ENCODE data around the gene SLC12A3.

Gene SLC12A3

GRCh38 chr16:56911771-56912571 lies 47.0 kb downstream of the SLC12A3 start:
- CTCF ChIA-PET, result interaction anchor here (0.6 to 3.3 kb wide), 11 partner anchors 11 to 173 kb away, joined by 3 to 13 read pairs (median 4); no protein-coding TSS in a partner anchor
- POLR2A ChIA-PET, result interaction anchor here (1.2 to 4.3 kb wide), 4 partner anchors 20 to 34 kb away, joined by 3 to 24 read pairs (median 4); partner anchors contain the start of gene HERPUD1
- DNase-seq (ENCODE audit: extremely low spot score), result peak; percentile 83
- TF ChIP-seq, protein P1, sequence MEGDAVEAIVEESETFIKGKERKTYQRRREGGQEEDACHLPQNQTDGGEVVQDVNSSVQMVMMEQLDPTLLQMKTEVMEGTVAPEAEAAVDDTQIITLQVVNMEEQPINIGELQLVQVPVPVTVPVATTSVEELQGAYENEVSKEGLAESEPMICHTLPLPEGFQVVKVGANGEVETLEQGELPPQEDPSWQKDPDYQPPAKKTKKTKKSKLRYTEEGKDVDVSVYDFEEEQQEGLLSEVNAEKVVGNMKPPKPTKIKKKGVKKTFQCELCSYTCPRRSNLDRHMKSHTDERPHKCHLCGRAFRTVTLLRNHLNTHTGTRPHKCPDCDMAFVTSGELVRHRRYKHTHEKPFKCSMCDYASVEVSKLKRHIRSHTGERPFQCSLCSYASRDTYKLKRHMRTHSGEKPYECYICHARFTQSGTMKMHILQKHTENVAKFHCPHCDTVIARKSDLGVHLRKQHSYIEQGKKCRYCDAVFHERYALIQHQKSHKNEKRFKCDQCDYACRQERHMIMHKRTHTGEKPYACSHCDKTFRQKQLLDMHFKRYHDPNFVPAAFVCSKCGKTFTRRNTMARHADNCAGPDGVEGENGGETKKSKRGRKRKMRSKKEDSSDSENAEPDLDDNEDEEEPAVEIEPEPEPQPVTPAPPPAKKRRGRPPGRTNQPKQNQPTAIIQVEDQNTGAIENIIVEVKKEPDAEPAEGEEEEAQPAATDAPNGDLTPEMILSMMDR (IDR thresholded peaks at IDR 0.05; ENCODE audit: control extremely low read depth, extremely low read depth, low read depth, missing control alignments), result no peak

GRCh38 chr16:56912746-56913708 lies 48.0 kb downstream of the SLC12A3 start:
- peak; percentile 47 for DNase-seq (ENCODE audit: extremely low spot score)
- TF ChIP-seq, protein P1 (IDR thresholded peaks at IDR 0.05; ENCODE audit: control extremely low read depth, extremely low read depth, low read depth, missing control alignments), result no peak
- CTCF ChIA-PET, result interaction anchor here (0.7 to 2.9 kb wide), 5 partner anchors 11 to 172 kb away, joined by 3 to 12 read pairs (median 4); no protein-coding TSS in a partner anchor
- POLR2A ChIA-PET, result interaction anchor here (4.3 kb wide), 1 partner anchor 19 kb away, joined by 24 read pairs; the partner anchor contains the start of gene HERPUD1

DNA sequence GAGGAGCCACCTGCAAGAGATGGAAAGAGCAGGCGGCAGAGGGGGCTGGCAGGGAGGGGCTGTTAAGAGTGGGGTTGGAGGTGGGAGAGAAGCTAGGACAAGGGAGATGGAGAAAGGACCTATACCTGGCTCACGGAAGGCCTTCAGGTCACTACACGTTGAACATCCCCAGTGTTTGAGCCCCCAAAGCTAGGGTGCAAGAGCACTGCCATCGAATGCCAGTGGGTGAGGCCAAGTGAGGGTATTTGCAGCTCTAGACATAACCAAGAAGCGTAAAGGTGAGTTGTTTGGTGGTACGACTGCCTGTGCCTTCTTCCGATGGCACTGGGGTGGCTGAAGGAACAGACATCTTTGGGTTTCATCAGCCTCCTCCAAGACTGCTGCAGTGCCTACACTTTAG lies 49.9 kb downstream of the SLC12A3 start:
- no peak for DNase-seq (ENCODE audit: extremely low spot score)
- TF ChIP-seq, protein P1 (IDR thresholded peaks at IDR 0.05; ENCODE audit: control extremely low read depth, extremely low read depth, low read depth, missing control alignments), result no peak
- POLR2A ChIA-PET, result no interaction called here
- CTCF ChIA-PET, result interaction anchor here (1.0 to 2.9 kb wide), 2 partner anchors 11 to 47 kb away, joined by 3 to 12 read pairs; no protein-coding TSS in a partner anchor

DNA sequence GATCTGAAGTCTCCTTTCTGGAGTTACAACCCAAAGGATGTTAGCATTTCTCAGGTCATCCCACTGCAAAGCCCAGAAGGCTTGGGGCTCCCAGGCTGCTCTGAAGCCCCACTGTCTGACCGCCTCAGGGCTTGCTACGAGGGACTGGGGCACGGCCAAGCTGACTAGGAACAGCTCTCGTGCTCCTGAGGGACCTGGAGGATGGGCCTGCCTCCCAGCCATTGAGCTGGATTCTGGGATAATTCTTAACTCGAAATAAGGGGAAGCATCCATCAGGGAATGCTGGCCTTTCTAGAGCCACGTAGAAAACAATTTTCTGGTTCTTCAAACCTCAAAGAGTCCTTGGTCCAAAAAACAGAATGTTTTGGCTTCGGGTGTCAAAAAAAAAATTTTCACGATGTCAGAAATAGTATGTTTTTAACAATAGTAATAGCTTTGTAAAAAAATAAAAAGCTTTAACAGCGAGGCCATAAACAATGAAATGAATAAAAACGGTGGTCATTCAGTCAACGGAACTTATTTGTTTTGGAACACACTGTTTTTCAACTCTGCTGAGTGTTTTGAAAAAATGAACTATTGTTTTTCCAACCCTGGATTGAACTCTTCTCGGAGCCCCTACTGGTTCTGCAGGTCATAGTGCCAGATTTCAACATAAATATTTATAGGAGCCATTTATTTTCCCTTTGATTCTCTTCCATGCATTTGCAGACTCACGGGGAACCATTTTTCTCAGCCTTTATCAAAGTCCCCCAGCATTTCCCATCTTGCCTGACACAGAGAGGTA lies 50.5 kb downstream of the SLC12A3 start:
- CTCF ChIA-PET, result interaction anchor here (0.9 to 1.0 kb wide), 2 partner anchors 12 to 47 kb away, joined by 3 read pairs; partner anchors contain the start of gene CETP
- no peak for DNase-seq (ENCODE audit: extremely low spot score)
- POLR2A ChIA-PET, result interaction anchor here (0.6 kb wide), 3 partner anchors 11 to 52 kb away, joined by 3 to 10 read pairs (median 4); no protein-coding TSS in a partner anchor
- TF ChIP-seq, protein P1 (IDR thresholded peaks at IDR 0.05; ENCODE audit: control extremely low read depth, extremely low read depth, low read depth, missing control alignments), result no peak

DNA sequence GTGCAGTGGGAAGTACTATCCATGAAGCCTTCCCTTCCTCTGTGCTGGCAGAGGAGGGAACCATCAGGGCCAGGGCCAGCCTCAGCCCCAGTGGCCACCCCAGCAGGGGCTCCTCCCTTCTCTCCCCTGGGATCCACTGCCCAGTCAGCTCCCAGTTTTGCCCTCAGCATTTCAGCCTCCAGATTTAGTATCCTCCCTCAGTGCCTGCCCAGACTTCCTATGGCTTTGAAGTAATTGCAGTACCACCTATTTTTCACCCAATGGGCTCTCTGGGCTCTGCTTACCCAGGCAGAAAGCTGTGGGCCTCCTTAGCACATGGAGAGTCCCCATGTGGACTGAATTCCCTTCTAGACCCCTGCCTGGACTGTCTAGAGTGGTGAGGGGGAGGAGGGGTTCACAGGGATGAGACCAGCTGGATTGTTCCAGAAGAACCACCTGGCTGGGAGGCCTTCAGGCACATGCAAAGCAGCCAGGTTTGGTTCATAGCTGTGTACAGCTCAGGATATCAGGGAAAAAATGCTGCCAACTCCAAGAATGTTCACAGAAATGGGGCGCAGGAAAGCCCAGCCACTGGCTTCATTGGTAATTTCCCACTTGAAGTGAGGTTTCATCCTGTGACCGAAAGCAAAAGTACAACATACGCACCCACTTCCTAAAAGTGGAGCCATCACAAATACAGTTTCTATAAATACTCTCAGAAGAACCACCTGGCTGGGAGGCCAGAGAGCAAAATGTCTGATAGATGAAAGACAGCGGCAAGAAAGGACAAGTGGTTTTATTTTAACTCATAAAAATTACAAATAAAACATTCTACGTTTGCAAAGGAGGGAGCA lies 51.8 kb downstream of the SLC12A3 start:
- peak; percentile 78 for DNase-seq (ENCODE audit: extremely low spot score)
- ChIA-PET POLR2A (interaction anchor here (1.2 to 6.6 kb wide), 2 partner anchors 8 to 16 kb away, joined by 10 to 60 read pairs; partner anchors contain the start of gene HERPUD1), CTCF (interaction anchor here (0.6 to 1.1 kb wide), 2 partner anchors 28 to 49 kb away, joined by 3 read pairs; no protein-coding TSS in a partner anchor)
- TF ChIP-seq, protein P1 (IDR thresholded peaks at IDR 0.05; ENCODE audit: control extremely low read depth, extremely low read depth, low read depth, missing control alignments), result no peak
